Femur (tissue), 1 donor: ENCODE results near the gene OR11H1.
"Not testable (repeated sequence)": the region's sequence is repeated elsewhere in the genome, so short reads cannot be mapped to it uniquely, and the experiment has no call there.

ENCODE experiments used
- DNase-seq: peaks from one replicate; pipeline ENCODE4 v3.0.0-alpha.2; 2017

The OR11H1 gene, protein sequence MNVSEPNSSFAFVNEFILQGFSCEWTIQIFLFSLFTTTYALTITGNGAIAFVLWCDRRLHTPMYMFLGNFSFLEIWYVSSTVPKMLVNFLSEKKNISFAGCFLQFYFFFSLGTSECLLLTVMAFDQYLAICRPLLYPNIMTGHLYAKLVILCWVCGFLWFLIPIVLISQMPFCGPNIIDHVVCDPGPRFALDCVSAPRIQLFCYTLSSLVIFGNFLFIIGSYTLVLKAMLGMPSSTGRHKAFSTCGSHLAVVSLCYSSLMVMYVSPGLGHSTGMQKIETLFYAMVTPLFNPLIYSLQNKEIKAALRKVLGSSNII

DNA sequence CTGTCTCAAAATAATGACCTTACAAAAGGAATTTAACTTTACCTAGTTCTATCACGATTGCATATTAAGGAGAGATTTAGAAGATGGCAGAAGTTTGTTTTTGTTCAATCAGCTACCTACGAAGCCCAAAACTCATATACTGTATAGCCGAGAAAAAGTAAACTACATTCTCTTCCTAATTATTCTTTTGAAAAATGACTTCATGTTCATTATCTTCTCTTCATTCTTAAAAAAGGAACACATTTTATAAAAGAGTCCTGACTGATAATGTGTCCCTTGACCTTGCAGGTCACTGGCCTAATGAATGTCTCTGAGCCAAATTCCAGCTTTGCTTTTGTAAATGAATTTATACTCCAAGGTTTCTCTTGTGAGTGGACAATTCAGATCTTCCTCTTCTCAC is at the start of gene OR11H1:
Gene OR11H1 (plus strand): TSS at position 301 of the 400 bp plus-strand sequence. CDS start 0 bp downstream, at position 301.
- not testable (repeated sequence) for DNase-seq

DNA sequence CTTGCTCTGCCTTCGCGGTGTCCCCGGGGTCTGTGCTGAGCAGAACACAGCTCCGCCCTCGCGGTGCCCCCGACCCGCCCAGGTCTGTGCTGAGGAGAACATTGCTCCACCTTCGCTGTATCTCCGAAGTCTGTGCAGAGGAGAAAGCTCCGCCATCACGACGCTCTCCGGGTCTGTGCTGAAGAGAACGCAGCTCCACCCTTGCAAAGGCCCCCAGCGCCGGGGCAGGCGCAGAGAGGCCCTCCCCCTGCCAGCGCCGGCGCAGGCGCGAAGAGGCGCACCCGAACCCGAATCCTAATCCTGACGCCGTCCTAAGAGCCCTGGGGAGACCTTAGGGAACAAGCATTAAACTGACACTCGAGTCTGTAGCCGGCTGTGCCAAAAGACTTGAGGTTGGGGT is 18.0 kb upstream of the OR11H1 start:
- not testable (repeated sequence) for DNase-seq

DNA sequence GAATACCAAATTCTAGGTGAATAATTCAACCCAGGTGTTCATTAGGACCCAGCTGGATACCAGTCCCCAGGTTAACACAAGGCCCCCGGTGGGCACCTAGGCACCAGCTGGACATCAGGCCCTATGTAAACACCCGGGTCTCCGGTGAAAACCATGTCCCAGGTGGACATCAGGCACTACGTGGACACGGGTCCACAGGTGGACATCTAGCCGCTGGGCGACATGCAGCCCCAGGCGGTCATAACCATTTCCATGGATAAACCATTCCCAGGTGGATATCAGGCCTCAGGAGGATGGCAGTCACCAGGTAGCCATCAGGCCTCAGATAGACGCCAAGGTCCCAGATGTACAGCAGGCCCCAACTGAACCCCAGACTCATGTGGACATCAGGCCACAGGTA is 12.1 kb upstream of the OR11H1 start:
- DNase-seq = not testable (repeated sequence)

DNA sequence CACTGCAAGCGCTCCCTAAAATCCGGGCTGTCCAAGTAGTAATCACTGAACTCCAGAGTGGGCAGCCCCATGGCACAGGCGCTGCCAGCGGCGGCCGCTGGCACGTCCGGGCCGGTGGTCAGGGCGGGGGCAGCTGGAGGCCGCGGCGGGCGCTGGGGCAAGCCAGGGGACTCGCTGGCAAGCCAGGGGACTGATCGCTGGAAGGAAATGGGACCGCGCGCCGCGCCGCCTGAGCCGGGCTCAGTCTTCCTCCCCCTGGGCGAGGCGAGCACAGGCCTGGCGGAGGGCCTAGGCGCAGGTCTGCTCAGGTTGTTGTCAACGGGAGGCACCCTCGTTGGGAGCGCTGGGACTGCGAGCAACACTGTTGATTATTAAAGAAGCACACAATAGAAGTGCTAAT is 25.8 kb downstream of the OR11H1 start:
- DNase-seq = not testable (repeated sequence)

DNA sequence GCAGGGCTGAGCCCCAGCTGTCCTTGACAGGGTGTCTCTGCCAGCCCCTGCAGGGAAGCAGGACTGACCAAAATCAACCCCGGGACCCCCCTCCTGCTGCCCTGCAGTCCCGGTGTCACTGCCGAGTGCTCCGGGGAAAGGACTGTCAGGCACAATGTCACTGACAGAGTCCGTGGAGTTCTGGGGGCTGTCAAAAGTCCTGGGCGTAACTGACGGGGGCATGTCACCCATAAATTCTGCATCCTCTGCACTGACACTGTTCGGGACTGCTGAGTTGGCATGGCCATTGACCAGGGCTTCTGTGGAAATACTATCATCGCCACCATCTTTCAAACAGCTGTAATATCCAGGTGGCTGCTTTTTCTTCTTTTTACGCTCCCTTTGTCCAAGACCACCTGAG is 35.5 kb downstream of the OR11H1 start:
- not testable (repeated sequence) for DNase-seq

DNA sequence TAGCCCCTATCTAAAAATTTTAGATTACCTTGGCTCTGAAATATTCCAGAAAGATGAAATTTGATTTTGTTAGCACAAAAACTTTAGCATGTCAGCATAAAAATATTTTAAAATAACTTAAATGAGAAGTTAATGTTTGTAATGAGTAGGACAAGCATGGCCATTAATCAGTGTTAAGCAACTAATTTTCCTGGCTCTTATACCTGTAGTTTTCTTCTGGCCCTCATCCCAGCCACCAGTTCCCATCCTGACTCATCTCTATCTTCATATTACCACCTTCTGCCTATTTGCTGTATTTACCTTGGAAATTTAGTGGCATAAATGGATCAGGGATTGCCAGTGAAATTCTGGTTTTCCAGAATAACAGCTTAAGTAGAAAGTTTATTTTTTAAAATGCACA is 37.1 kb downstream of the OR11H1 start:
- DNase-seq = not testable (repeated sequence)
